Loucy (cell line): Measurements from ENCODE around the gene BARX2.

ENCODE experiments used
- H2AFZ ChIP-seq: fragments of 200-600 bp; sonication (generic); 2 replicates; pipeline ENCODE4 v1.6.0; 2016; ENCODE audit warnings: antibody characterized with exemption, mild to moderate bottlenecking, low read length, moderate library complexity
- H3F3A ChIP-seq: fragments of 200-600 bp; 2 replicates; pipeline ENCODE4 v1.6.0; 2016; ENCODE audit warnings: antibody characterized with exemption, low read depth, mild to moderate bottlenecking
- H3K27me3 ChIP-seq: fragments of 200-600 bp; sonication (generic); 2 replicates; pipeline ENCODE4 v1.6.1; 2014; ENCODE audit warnings: low read length, mild to moderate bottlenecking; ENCODE audit not compliant: insufficient read depth, poor library complexity, severe bottlenecking
- H3K36me3 ChIP-seq: fragments of 200-600 bp; sonication (generic); 2 replicates; pipeline ENCODE4 v1.6.1; 2016; ENCODE audit warnings: low read length; ENCODE audit not compliant: insufficient read depth
- H3K4me1 ChIP-seq: fragments of 200-600 bp; sonication (generic); 2 replicates; pipeline ENCODE4 v1.5.1; 2014; ENCODE audit warnings: low read length, mild to moderate bottlenecking; ENCODE audit not compliant: insufficient read depth, poor library complexity, severe bottlenecking
- H3K4me2 ChIP-seq: fragments of 200-600 bp; sonication (generic); 2 replicates; pipeline ENCODE4 v1.6.0; 2014; ENCODE audit warnings: antibody characterized with exemption, low read length, low read depth, mild to moderate bottlenecking; ENCODE audit not compliant: poor library complexity, severe bottlenecking
- H3K4me3 ChIP-seq: fragments of 200-600 bp; sonication (generic); 2 replicates; pipeline ENCODE4 v1.5.1; 2014; ENCODE audit warnings: low read length, mild to moderate bottlenecking, mixed read lengths; ENCODE audit not compliant: poor library complexity, severe bottlenecking
- H3K79me2 ChIP-seq: fragments of 200-600 bp; sonication (generic); 2 replicates; pipeline ENCODE4 v1.6.1; 2014; ENCODE audit warnings: low read length; ENCODE audit not compliant: insufficient read depth
- H3K9ac ChIP-seq: fragments of 200-600 bp; sonication (generic); 2 replicates; pipeline ENCODE4 v1.6.0; 2014; ENCODE audit warnings: mild to moderate bottlenecking, low read depth, low read length, moderate library complexity; ENCODE audit not compliant: poor library complexity, severe bottlenecking
- H3K9me2 ChIP-seq: fragments of 200-600 bp; sonication (generic); replicated peaks from 2 replicates; pipeline ENCODE4 v1.6.1; 2016; ENCODE audit warnings: low read depth, low read length, mixed read lengths
- H3K9me3 ChIP-seq: fragments of 200-600 bp; sonication (generic); 2 replicates; pipeline ENCODE4 v1.6.1; 2014; ENCODE audit warnings: mild to moderate bottlenecking, antibody characterized with exemption, low read length, low read depth; ENCODE audit not compliant: insufficient read depth
- H4K20me1 ChIP-seq: fragments of 200-600 bp; sonication (generic); 2 replicates; pipeline ENCODE4 v1.6.0; 2014; ENCODE audit warnings: antibody characterized with exemption, low read length, mild to moderate bottlenecking; ENCODE audit not compliant: insufficient read depth, poor library complexity, severe bottlenecking
- EZH2phosphoT487 ChIP-seq: fragments of 200-600 bp; IDR thresholded peaks from 2 replicates; pipeline ENCODE4 v1.6.1; 2018; ENCODE audit warnings: antibody characterized with exemption, mild to moderate bottlenecking, moderate library complexity, borderline replicate concordance
- TF ChIP-seq, protein P1 (sequence below): fragments of 200-600 bp; sonication (generic); conservative IDR thresholded peaks from 2 replicates; pipeline ENCODE4 v1.5.1; 2014; ENCODE audit warnings: mild to moderate bottlenecking, antibody characterized with exemption, low read length

Gene BARX2

DNA sequence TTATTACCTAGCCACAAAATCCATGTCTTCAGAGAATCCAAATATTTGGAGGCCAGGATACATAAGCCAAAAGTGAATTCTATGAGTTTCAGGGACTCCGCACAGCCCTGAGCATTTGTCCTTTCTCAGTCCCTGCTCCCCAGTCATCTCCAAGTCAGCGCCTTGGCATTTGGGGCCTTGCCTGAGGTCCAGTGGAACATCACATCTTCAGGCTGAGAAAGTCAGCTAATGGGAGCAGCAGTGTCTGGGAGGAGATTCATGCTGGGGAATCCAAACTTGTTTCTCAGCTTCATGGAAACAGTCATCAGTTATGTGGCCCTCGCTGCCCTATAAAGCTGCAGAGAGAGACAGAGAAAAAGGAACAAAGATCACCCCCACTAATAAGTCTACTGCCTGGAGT, 70.9 kb downstream of the BARX2 start:
- Histone ChIP-seq H3K4me1 (no peaks in the 10 kb centered on the region), H3K4me2 (no peak overlapping the region), H3K9me2 (no peaks in the 10 kb centered on the region), H3K79me2 (no peaks in the 10 kb centered on the region), H2AFZ (no peak overlapping the region), H3K9ac (no peak overlapping the region), H3K9me3 (no peaks in the 10 kb centered on the region), H3F3A (no peaks in the 10 kb centered on the region), H3K27me3 (no peaks in the 10 kb centered on the region), H3K36me3 (no peaks in the 10 kb centered on the region), H4K20me1 (no peaks in the 10 kb centered on the region), H3K4me3 (no peak overlapping the region)
- no peak for TF ChIP-seq EZH2phosphoT487
- TF ChIP-seq, protein P1, sequence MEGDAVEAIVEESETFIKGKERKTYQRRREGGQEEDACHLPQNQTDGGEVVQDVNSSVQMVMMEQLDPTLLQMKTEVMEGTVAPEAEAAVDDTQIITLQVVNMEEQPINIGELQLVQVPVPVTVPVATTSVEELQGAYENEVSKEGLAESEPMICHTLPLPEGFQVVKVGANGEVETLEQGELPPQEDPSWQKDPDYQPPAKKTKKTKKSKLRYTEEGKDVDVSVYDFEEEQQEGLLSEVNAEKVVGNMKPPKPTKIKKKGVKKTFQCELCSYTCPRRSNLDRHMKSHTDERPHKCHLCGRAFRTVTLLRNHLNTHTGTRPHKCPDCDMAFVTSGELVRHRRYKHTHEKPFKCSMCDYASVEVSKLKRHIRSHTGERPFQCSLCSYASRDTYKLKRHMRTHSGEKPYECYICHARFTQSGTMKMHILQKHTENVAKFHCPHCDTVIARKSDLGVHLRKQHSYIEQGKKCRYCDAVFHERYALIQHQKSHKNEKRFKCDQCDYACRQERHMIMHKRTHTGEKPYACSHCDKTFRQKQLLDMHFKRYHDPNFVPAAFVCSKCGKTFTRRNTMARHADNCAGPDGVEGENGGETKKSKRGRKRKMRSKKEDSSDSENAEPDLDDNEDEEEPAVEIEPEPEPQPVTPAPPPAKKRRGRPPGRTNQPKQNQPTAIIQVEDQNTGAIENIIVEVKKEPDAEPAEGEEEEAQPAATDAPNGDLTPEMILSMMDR = no peak

DNA sequence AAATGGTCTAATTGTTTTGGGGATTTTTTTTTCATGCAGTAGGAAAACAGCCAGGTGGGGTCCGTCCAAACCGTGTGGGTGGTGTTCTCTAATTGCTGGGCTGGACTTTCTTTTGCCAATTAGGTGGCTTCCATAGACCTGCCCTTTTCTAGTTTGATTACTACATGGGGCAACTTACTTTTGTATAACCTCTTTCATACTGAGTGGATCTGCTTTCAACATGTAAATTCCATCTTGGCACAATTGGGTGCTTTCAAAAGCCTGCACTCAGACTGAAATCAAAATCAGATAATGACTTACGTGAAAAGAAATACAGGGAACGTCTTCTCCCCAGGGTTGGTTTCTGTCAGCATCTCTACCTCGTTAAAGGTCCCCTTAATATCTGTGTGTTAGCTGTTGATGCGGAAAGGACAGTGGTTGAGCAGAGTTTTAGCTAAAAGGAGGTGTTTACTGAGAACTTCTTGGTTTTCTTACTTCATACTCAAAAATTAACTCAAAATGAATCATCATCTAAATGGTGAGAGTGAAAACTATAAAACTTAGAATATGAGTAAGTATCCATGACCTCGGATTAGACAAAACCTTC, 72.1 kb downstream of the BARX2 start:
- Histone ChIP-seq H4K20me1 (no peaks in the 10 kb centered on the region), H3K9me3 (no peaks in the 10 kb centered on the region), H3K4me3 (no peak overlapping the region), H3K9me2 (no peaks in the 10 kb centered on the region), H3K4me2 (no peak overlapping the region), H2AFZ (no peak overlapping the region), H3K27me3 (no peaks in the 10 kb centered on the region), H3K79me2 (no peaks in the 10 kb centered on the region), H3F3A (no peaks in the 10 kb centered on the region), H3K4me1 (no peaks in the 10 kb centered on the region), H3K9ac (no peak overlapping the region), H3K36me3 (no peaks in the 10 kb centered on the region)
- TF ChIP-seq EZH2phosphoT487 = no peak
- TF ChIP-seq, protein P1 = no peak

DNA sequence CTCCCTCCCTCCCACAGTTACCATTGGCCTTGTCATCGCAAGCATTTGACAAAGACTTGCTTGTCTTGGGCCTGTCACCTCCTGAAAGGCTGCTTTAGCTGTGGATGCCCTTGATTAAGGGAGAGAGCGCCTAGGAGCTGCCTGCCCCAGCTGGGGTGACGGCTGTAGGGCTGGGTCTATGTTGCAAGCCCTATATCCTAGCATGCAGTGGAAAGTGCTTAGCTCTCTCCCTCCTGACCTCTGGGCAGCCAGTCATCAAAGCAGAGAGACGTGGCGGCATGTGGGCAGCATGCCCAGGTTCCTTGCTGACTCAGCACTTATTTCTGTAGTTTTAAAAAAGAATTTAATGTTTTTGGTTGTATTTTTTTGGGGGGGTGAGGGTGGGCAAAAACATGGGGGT, 75.9 kb downstream of the BARX2 start:
- no peak overlapping the region for H3K4me3 ChIP-seq
- H3K4me1 ChIP-seq = no peaks in the 10 kb centered on the region
- H3K4me2 ChIP-seq = no peak overlapping the region
- no peaks in the 10 kb centered on the region for H3K9me2 ChIP-seq
- no peaks in the 10 kb centered on the region for H3K9me3 ChIP-seq
- no peak overlapping the region for H3K9ac ChIP-seq
- no peaks in the 10 kb centered on the region for H3K27me3 ChIP-seq
- H4K20me1 ChIP-seq = no peaks in the 10 kb centered on the region
- no peaks in the 10 kb centered on the region for H3K36me3 ChIP-seq
- H2AFZ ChIP-seq = no peak overlapping the region
- H3F3A ChIP-seq = no peaks in the 10 kb centered on the region
- TF ChIP-seq EZH2phosphoT487 = no peak
- TF ChIP-seq, protein P1 = no peak
- no peaks in the 10 kb centered on the region for H3K79me2 ChIP-seq
